HEK293 (cell line): ENCODE results near the gene XK.

Experiments used
- CTCF ChIA-PET: fragments of 350-600 bp; formaldehyde crosslinking; extraction: SDS; loops from one replicate; lab custom pipeline; 2021; ENCODE audit warnings: antibody characterized with exemption; lab: Yijun Ruan, JAX
- POLR2A ChIA-PET: fragments of 300-600 bp; formaldehyde crosslinking; extraction: SDS; loops from one replicate; lab custom pipeline; 2020; ENCODE audit warnings: antibody characterized with exemption, inconsistent platforms; lab: Yijun Ruan, JAX
- H3K27ac ChIP-seq: fragments of 200-500 bp; sonication (Bioruptor generic); 2 replicates; pipeline ENCODE4 v1.5.1; 2014; ENCODE audit warnings: low read depth, low read length, control low read depth, inconsistent platforms; ENCODE audit errors: extremely low read depth
- H3K36me3 ChIP-seq, 2 experiments: fragments of 200-500 bp in 1 of 2; sonication (Bioruptor generic) in 1 of 2; 1 replicate in 1 of 2; 2 replicates in 1 of 2; pipeline ENCODE4 v1.5.1; 2014 to 2017; ENCODE audit warnings: inconsistent platforms in 2 of 2, low read length in 2 of 2; ENCODE audit not compliant: control insufficient read depth in 2 of 2, insufficient read depth in 1 of 2
- H3K4me1 ChIP-seq: fragments of 200-500 bp; sonication (Bioruptor generic); 2 replicates; pipeline ENCODE4 v1.5.1; 2014; ENCODE audit warnings: mild to moderate bottlenecking, low read length, inconsistent platforms; ENCODE audit not compliant: control insufficient read depth, insufficient read depth
- H3K4me3 ChIP-seq: 2 replicates; pipeline ENCODE4 v1.5.1; 2011; ENCODE audit warnings: low read depth, mild to moderate bottlenecking, control low read depth, low read length, moderate library complexity
- H3K9me3 ChIP-seq: fragments of 200-500 bp; sonication (Bioruptor generic); 2 replicates; pipeline ENCODE4 v1.5.1; 2014; ENCODE audit warnings: low read depth, low read length, inconsistent platforms; ENCODE audit not compliant: control insufficient read depth, insufficient read depth
- GLIS1 ChIP-seq: fragments of 450-650 bp; formaldehyde crosslinking; IDR thresholded peaks from 2 replicates; pipeline ENCODE4 v1.5.1; 2016; ENCODE audit warnings: missing biosample characterization, missing genetic modification characterization
- HOXC10 ChIP-seq: sonication (generic); formaldehyde crosslinking; IDR thresholded peaks from 2 replicates; pipeline ENCODE4 v1.8.1; 2023; ENCODE audit warnings: mild to moderate bottlenecking, missing genetic modification reagents
- ZNF391 ChIP-seq: fragments of 450-650 bp; formaldehyde crosslinking; IDR thresholded peaks from 2 replicates; pipeline ENCODE4 v1.5.1; 2016; ENCODE audit warnings: low read depth, missing biosample characterization, missing genetic modification characterization, borderline replicate concordance
- ZNF404 ChIP-seq: fragments of 450-650 bp; formaldehyde crosslinking; IDR thresholded peaks from 2 replicates; pipeline ENCODE4 v1.5.1; 2017; ENCODE audit warnings: missing biosample characterization, missing genetic modification characterization
- ZNF544 ChIP-seq: fragments of 450-650 bp; formaldehyde crosslinking; IDR thresholded peaks from 2 replicates; pipeline ENCODE4 v1.5.0; 2017; ENCODE audit warnings: missing biosample characterization, missing genetic modification characterization
- ZNF549 ChIP-seq: fragments of 450-650 bp; IDR thresholded peaks from 2 replicates; pipeline ENCODE4 v1.5.1; 2018; ENCODE audit warnings: missing biosample characterization, missing genetic modification characterization, mild to moderate bottlenecking, inconsistent platforms, moderate library complexity
- ZNF560 ChIP-seq: fragments of 450-650 bp; formaldehyde crosslinking; IDR thresholded peaks from 2 replicates; pipeline ENCODE4 v1.5.1; 2017; ENCODE audit warnings: missing biosample characterization, missing genetic modification characterization, borderline replicate concordance
- ZNF621 ChIP-seq: fragments of 450-650 bp; formaldehyde crosslinking; IDR thresholded peaks from 2 replicates; pipeline ENCODE4 v1.5.1; 2017; ENCODE audit warnings: missing biosample characterization, missing genetic modification characterization
- ZNF701 ChIP-seq: fragments of 450-650 bp; formaldehyde crosslinking; IDR thresholded peaks from 2 replicates; pipeline ENCODE4 v1.5.1; 2016; ENCODE audit warnings: missing biosample characterization, missing genetic modification characterization
- TF ChIP-seq, protein P1 (sequence below): fragments of 450-650 bp; formaldehyde crosslinking; conservative IDR thresholded peaks from 2 replicates; pipeline ENCODE4 v1.5.1; 2016; ENCODE audit warnings: low read depth, missing biosample characterization, missing genetic modification characterization
- TF ChIP-seq, protein P2 (sequence below): fragments of 450-650 bp; formaldehyde crosslinking; optimal IDR thresholded peaks from 2 replicates; pipeline ENCODE3; 2016; ENCODE audit warnings: missing biosample characterization, mild to moderate bottlenecking, missing genetic modification characterization
- TF ChIP-seq, protein P3 (sequence below): fragments of 450-650 bp; formaldehyde crosslinking; IDR thresholded peaks from 2 replicates; pipeline ENCODE4 v1.5.1; 2016; ENCODE audit warnings: missing biosample characterization, missing genetic modification characterization
- TF ChIP-seq, protein P4 (sequence below): fragments of 450-650 bp; formaldehyde crosslinking; IDR thresholded peaks from 2 replicates; pipeline ENCODE4 v1.5.1; 2017; ENCODE audit warnings: missing biosample characterization, missing genetic modification characterization

Gene XK

DNA sequence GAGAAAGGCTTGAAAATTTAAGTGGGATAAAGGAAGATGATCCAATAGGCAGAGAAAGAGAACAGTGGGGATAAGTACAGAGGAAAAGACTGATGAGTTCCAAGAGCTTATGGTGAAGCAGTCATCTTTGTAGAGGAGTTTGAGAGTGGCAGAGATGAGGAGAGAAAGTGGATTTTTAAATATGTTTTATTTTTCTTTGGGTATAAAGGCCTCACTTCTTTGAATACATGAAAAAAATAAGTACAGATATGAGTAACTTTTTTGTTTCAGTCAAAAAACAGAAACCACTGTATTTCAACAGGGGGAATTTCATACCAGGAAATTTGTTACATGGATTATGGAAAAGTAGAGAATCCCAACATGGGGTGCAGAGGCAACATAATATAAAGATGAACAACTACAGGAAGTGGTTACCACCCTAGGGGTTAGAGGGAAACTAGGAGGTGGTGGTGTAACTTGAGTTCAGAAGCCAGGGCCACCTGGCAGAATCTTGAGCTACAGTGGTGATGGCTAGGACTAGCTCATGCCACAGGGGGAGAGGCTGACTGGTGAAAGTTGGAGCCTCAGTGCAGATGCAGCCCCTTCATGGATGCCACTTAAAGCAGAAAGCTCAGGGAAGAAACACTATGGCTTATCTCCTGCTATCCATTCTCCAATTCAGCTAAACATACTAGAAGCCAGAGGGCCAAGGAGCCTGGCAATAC is 90.8 kb downstream of the XK start:
- Histone ChIP-seq H3K36me3 (no peaks in the 10 kb centered on the region), H3K9me3 (no peaks in the 10 kb centered on the region), H3K4me1 (no peaks in the 10 kb centered on the region), H3K27ac (no peak overlapping the region), H3K4me3 (no peak overlapping the region)
- CTCF ChIA-PET = no interaction called here
- no peak for TF ChIP-seq ZNF621 (tag by site-specific recombination)
- TF ChIP-seq, protein P1, sequence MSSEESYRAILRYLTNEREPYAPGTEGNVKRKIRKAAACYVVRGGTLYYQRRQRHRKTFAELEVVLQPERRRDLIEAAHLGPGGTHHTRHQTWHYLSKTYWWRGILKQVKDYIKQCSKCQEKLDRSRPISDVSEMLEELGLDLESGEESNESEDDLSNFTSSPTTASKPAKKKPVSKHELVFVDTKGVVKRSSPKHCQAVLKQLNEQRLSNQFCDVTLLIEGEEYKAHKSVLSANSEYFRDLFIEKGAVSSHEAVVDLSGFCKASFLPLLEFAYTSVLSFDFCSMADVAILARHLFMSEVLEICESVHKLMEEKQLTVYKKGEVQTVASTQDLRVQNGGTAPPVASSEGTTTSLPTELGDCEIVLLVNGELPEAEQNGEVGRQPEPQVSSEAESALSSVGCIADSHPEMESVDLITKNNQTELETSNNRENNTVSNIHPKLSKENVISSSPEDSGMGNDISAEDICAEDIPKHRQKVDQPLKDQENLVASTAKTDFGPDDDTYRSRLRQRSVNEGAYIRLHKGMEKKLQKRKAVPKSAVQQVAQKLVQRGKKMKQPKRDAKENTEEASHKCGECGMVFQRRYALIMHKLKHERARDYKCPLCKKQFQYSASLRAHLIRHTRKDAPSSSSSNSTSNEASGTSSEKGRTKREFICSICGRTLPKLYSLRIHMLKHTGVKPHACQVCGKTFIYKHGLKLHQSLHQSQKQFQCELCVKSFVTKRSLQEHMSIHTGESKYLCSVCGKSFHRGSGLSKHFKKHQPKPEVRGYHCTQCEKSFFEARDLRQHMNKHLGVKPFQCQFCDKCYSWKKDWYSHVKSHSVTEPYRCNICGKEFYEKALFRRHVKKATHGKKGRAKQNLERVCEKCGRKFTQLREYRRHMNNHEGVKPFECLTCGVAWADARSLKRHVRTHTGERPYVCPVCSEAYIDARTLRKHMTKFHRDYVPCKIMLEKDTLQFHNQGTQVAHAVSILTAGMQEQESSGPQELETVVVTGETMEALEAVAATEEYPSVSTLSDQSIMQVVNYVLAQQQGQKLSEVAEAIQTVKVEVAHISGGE (tag by site-specific recombination) = no peak
- TF ChIP-seq, protein P2, sequence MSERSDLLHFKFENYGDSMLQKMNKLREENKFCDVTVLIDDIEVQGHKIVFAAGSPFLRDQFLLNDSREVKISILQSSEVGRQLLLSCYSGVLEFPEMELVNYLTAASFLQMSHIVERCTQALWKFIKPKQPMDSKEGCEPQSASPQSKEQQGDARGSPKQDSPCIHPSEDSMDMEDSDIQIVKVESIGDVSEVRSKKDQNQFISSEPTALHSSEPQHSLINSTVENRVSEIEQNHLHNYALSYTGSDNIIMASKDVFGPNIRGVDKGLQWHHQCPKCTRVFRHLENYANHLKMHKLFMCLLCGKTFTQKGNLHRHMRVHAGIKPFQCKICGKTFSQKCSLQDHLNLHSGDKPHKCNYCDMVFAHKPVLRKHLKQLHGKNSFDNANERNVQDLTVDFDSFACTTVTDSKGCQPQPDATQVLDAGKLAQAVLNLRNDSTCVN = no peak
- TF ChIP-seq, protein P3, sequence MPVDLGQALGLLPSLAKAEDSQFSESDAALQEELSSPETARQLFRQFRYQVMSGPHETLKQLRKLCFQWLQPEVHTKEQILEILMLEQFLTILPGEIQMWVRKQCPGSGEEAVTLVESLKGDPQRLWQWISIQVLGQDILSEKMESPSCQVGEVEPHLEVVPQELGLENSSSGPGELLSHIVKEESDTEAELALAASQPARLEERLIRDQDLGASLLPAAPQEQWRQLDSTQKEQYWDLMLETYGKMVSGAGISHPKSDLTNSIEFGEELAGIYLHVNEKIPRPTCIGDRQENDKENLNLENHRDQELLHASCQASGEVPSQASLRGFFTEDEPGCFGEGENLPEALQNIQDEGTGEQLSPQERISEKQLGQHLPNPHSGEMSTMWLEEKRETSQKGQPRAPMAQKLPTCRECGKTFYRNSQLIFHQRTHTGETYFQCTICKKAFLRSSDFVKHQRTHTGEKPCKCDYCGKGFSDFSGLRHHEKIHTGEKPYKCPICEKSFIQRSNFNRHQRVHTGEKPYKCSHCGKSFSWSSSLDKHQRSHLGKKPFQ (tag by site-specific recombination) = no peak
- TF ChIP-seq, protein P4, sequence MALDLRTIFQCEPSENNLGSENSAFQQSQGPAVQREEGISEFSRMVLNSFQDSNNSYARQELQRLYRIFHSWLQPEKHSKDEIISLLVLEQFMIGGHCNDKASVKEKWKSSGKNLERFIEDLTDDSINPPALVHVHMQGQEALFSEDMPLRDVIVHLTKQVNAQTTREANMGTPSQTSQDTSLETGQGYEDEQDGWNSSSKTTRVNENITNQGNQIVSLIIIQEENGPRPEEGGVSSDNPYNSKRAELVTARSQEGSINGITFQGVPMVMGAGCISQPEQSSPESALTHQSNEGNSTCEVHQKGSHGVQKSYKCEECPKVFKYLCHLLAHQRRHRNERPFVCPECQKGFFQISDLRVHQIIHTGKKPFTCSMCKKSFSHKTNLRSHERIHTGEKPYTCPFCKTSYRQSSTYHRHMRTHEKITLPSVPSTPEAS (tag by site-specific recombination) = no peak
- no peak for TF ChIP-seq ZNF391 (tag by site-specific recombination)
- no peak for TF ChIP-seq HOXC10
- no peak for TF ChIP-seq ZNF404 (tag by site-specific recombination)
- no peak for TF ChIP-seq GLIS1 (tag by site-specific recombination)
- POLR2A ChIA-PET = no interaction called here

DNA sequence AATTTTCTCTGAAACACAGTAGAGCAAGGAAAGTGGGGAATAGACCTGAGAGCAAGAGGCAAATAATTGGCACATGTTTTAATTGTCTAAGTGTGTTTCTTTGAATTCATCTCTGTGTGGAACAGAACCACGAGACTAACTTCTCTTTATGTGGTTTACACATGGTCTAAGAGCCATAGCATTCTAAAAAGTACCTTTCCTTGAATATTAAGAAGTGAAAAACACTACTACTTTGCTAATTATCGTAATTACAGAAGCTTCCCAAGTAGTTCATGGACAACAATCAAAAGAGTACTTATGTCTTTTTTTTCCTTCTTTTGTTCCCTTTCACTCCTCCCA is 91.4 kb downstream of the XK start:
- no peak overlapping the region for H3K27ac ChIP-seq
- H3K4me3 ChIP-seq = no peak overlapping the region
- ChIA-PET CTCF (no interaction called here), POLR2A (no interaction called here)
- H3K36me3 ChIP-seq = no peaks in the 10 kb centered on the region
- TF ChIP-seq ZNF549 (tag by site-specific recombination) = no peak
- no peak for TF ChIP-seq ZNF560 (tag by site-specific recombination)
- no peak for TF ChIP-seq ZNF701 (tag by site-specific recombination)
- TF ChIP-seq, protein P3 (tag by site-specific recombination) = no peak
- TF ChIP-seq ZNF544 (tag by site-specific recombination) = no peak
- no peaks in the 10 kb centered on the region for H3K4me1 ChIP-seq
- H3K9me3 ChIP-seq = no peaks in the 10 kb centered on the region
